AG20443 (cell line): ENCODE data around the gene FAM43B.

ENCODE experiments used
- DNase-seq: peaks from one replicate; pipeline ENCODE4 v3.0.0; 2012; ENCODE audit warnings: low spot score, mixed read lengths

FAM43B gene

GRCh38 chr1:20551161-20551560, 1.2 kb upstream of the FAM43B start:
- DNase-seq = no peak

- peak; percentile 44 for DNase-seq
These were observed 514 bp downstream of the FAM43B start for GRCh38 chr1:20552728-20553445.

GRCh38 chr1:20555025-20555757, 2.8 kb downstream of the FAM43B start:
- DNase-seq = peak; percentile 49

- no peak for DNase-seq
These were observed 3.4 kb downstream of the FAM43B start for GRCh38 chr1:20555758-20556120.

- DNase-seq = peak; percentile 53
These were observed 5.8 kb downstream of the FAM43B start for GRCh38 chr1:20558191-20558590.

GRCh38 chr1:20560966-20561365, 8.6 kb downstream of the FAM43B start:
- no peak for DNase-seq

- no peak for DNase-seq
These were observed 12.9 kb downstream of the FAM43B start for GRCh38 chr1:20565234-20565633.

GRCh38 chr1:20569523-20570098, 17.2 kb downstream of the FAM43B start:
- no peak for DNase-seq

GRCh38 chr1:20571427-20571826, 19.1 kb downstream of the FAM43B start:
- no peak for DNase-seq

- no peak for DNase-seq
These were observed 21.6 kb downstream of the FAM43B start for GRCh38 chr1:20573987-20574386.

- DNase-seq = peak; percentile 94
These were observed 22.5 kb downstream of the FAM43B start for GRCh38 chr1:20574686-20575540.

- DNase-seq = no peak
These were observed 23.4 kb downstream of the FAM43B start for GRCh38 chr1:20575541-20576336.

GRCh38 chr1:20578062-20578461, 25.7 kb downstream of the FAM43B start:
- DNase-seq = no peak

GRCh38 chr1:20578721-20579395, 26.5 kb downstream of the FAM43B start:
- no peak for DNase-seq

GRCh38 chr1:20584890-20585289, 32.5 kb downstream of the FAM43B start:
- DNase-seq = no peak

GRCh38 chr1:20586953-20587660, 34.7 kb downstream of the FAM43B start:
- DNase-seq = peak; percentile 44

- DNase-seq = peak; percentile 75
These were observed 35.3 kb downstream of the FAM43B start for GRCh38 chr1:20587661-20588053.

GRCh38 chr1:20588634-20589225, 36.4 kb downstream of the FAM43B start, which contains the start of gene CDA:
Gene CDA, plus strand, starts transcription at chr1:20589097. Its CDS starts 33 bp downstream, at chr1:20589130.
- DNase-seq = peak; percentile 46
